HEK293 (cell line): ENCODE data around the gene COBL.

Experiments used
- ATF2 ChIP-seq: fragments of 450-650 bp; formaldehyde crosslinking; IDR thresholded peaks from 2 replicates; pipeline ENCODE4 v1.5.1; 2016; ENCODE audit warnings: missing biosample characterization, missing genetic modification characterization, low read depth
- CTCF ChIP-seq: fragments of 450-650 bp; formaldehyde crosslinking; IDR thresholded peaks from 2 replicates; pipeline ENCODE4 v1.5.1; 2016; ENCODE audit warnings: missing biosample characterization, missing genetic modification characterization
- TSHZ1 ChIP-seq: fragments of 450-650 bp; formaldehyde crosslinking; IDR thresholded peaks from 2 replicates; pipeline ENCODE4 v1.5.1; 2016; ENCODE audit warnings: missing biosample characterization, missing genetic modification characterization, borderline replicate concordance
- YY1 ChIP-seq: fragments of 450-650 bp; formaldehyde crosslinking; IDR thresholded peaks from 2 replicates; pipeline ENCODE4 v1.5.1; 2018; ENCODE audit warnings: missing biosample characterization, missing genetic modification characterization
- ZNF140 ChIP-seq: fragments of 450-650 bp; formaldehyde crosslinking; IDR thresholded peaks from 2 replicates; pipeline ENCODE4 v1.5.1; 2016; ENCODE audit warnings: missing biosample characterization, missing genetic modification characterization
- ZNF510 ChIP-seq: fragments of 450-650 bp; formaldehyde crosslinking; IDR thresholded peaks from 2 replicates; pipeline ENCODE4 v1.5.1; 2018; ENCODE audit warnings: mild to moderate bottlenecking, missing genetic modification characterization, missing biosample characterization; ENCODE audit not compliant: insufficient replicate concordance
- ZNF514 ChIP-seq: fragments of 450-650 bp; formaldehyde crosslinking; IDR thresholded peaks from 2 replicates; pipeline ENCODE4 v1.5.1; 2016; ENCODE audit warnings: missing biosample characterization, missing genetic modification characterization
- ZNF747 ChIP-seq: fragments of 450-650 bp; formaldehyde crosslinking; IDR thresholded peaks from 2 replicates; pipeline ENCODE4 v1.5.1; 2016; ENCODE audit warnings: missing biosample characterization, missing genetic modification characterization
- ZNF792 ChIP-seq: fragments of 450-650 bp; formaldehyde crosslinking; IDR thresholded peaks from 2 replicates; pipeline ENCODE4 v1.5.1; 2016; ENCODE audit warnings: missing biosample characterization, missing genetic modification characterization

GRCh38 chr7:51226063-51226755 lies 90.4 kb downstream of the COBL start:
- no peak for TF ChIP-seq CTCF (tag by site-specific recombination)
- no peak for TF ChIP-seq TSHZ1 (tag by site-specific recombination)
- no peak for TF ChIP-seq ZNF514 (tag by site-specific recombination)
- no peak for TF ChIP-seq ATF2 (tag by site-specific recombination)
- no peak for TF ChIP-seq ZNF792 (tag by site-specific recombination)
- no peak for TF ChIP-seq ZNF747 (tag by site-specific recombination)
- TF ChIP-seq ZNF140 (tag by site-specific recombination), result no peak
- TF ChIP-seq ZNF510 (tag by site-specific recombination), result no peak
- no peak for TF ChIP-seq YY1 (tag by site-specific recombination)
